Mesenchymal stem cell (in vitro differentiated cells and primary cell): ENCODE data around the gene BAIAP3.
"Not testable (repeated sequence)": the region's sequence is repeated elsewhere in the genome, so short reads cannot be mapped to it uniquely, and the experiment has no call there.

Experiments used
- DNase-seq: peaks from one replicate; pipeline ENCODE4 v3.0.0-alpha.2; 2013
- H2AFZ ChIP-seq: one replicate; pipeline ENCODE4 v1.6.1; 2013; ENCODE audit warnings: low read depth, mild to moderate bottlenecking, control low read depth, inconsistent platforms, low read length, moderate library complexity
- H2AK5ac ChIP-seq: 2 replicates; pipeline ENCODE4 v1.6.1; 2013; ENCODE audit warnings: low read length, moderate library complexity, mild to moderate bottlenecking, inconsistent platforms; ENCODE audit not compliant: severe bottlenecking
- H2BK120ac ChIP-seq: one replicate; pipeline ENCODE4 v1.6.1; 2013; ENCODE audit warnings: low read depth, mild to moderate bottlenecking, inconsistent platforms, low read length, moderate library complexity
- H2BK12ac ChIP-seq, 2 experiments: one replicate each; pipeline ENCODE4 v1.6.1; 2013; ENCODE audit warnings: inconsistent platforms in 2 of 2, low read length in 2 of 2, mild to moderate bottlenecking in 2 of 2, moderate library complexity in 2 of 2, control low read depth in 1 of 2
- H2BK15ac ChIP-seq: one replicate; pipeline ENCODE4 v1.6.1; 2013; ENCODE audit warnings: mild to moderate bottlenecking, low read depth, inconsistent platforms; ENCODE audit not compliant: poor library complexity, severe bottlenecking
- H2BK5ac ChIP-seq: 2 replicates; pipeline ENCODE4 v1.6.1; 2013; ENCODE audit warnings: low read depth, mild to moderate bottlenecking, low read length, control low read depth, inconsistent platforms; ENCODE audit not compliant: poor library complexity, severe bottlenecking
- H3K14ac ChIP-seq, 2 experiments: one replicate each; pipeline ENCODE4 v1.6.1; 2013; ENCODE audit warnings: inconsistent platforms in 2 of 2, low read length in 2 of 2, control low read depth in 1 of 2, mild to moderate bottlenecking in 1 of 2, moderate library complexity in 1 of 2
- H3K18ac ChIP-seq, 2 experiments: one replicate each; pipeline ENCODE4 v1.6.1; 2013; ENCODE audit warnings: inconsistent platforms in 2 of 2, low read length in 2 of 2, control low read depth in 1 of 2, low read depth in 1 of 2, mild to moderate bottlenecking in 1 of 2
- H3K23ac ChIP-seq, 2 experiments: one replicate each; pipeline ENCODE4 v1.6.1; 2013; ENCODE audit warnings: inconsistent platforms in 2 of 2, low read length in 2 of 2, mild to moderate bottlenecking in 2 of 2, moderate library complexity in 2 of 2, control low read depth in 1 of 2
- H3K27ac ChIP-seq: 2 replicates; pipeline ENCODE4 v1.5.1; 2013; ENCODE audit warnings: mild to moderate bottlenecking, moderate library complexity, low read length, control low read depth, inconsistent platforms; ENCODE audit not compliant: poor library complexity, severe bottlenecking
- H3K27me3 ChIP-seq, 2 experiments: 2 replicates each; pipeline versions ENCODE4 v1.6.1 to v1.7.0; 2013; ENCODE audit warnings: low read length in 2 of 2, mild to moderate bottlenecking in 2 of 2, moderate library complexity in 2 of 2, control low read depth in 1 of 2, inconsistent platforms in 1 of 2; ENCODE audit not compliant: control insufficient read depth in 1 of 2, insufficient read depth in 1 of 2
- H3K36me3 ChIP-seq, 2 experiments: 2 replicates each; pipeline versions ENCODE4 v1.6.1 to v1.7.0; 2013; ENCODE audit warnings: low read length in 2 of 2, control low read depth in 1 of 2, inconsistent platforms in 1 of 2, low read depth in 1 of 2, mild to moderate bottlenecking in 1 of 2; ENCODE audit not compliant: insufficient read depth in 2 of 2, control insufficient read depth in 1 of 2
- H3K4ac ChIP-seq, 2 experiments: one replicate each; pipeline ENCODE4 v1.6.1; 2013; ENCODE audit warnings: inconsistent platforms in 2 of 2, low read length in 2 of 2, mild to moderate bottlenecking in 2 of 2, moderate library complexity in 2 of 2, control low read depth in 1 of 2, low read depth in 1 of 2
- H3K4me1 ChIP-seq: 2 replicates; pipeline ENCODE4 v1.6.1; 2013; ENCODE audit warnings: low read depth, low read length, control low read depth; ENCODE audit not compliant: control insufficient read depth, insufficient read depth
- H3K4me2 ChIP-seq: 2 replicates; pipeline ENCODE4 v1.6.1; 2013; ENCODE audit warnings: low read length, mild to moderate bottlenecking, inconsistent platforms; ENCODE audit not compliant: poor library complexity, severe bottlenecking
- H3K4me3 ChIP-seq, 2 experiments: 2 replicates each; pipeline versions ENCODE4 v1.5.1 to v1.7.0; 2013; ENCODE audit warnings: low read length in 2 of 2, mild to moderate bottlenecking in 2 of 2, control low read depth in 1 of 2, low read depth in 1 of 2; ENCODE audit not compliant: insufficient read depth in 1 of 2
- H3K79me1 ChIP-seq: replicated peaks from 2 replicates; pipeline ENCODE4 v1.6.1; 2013; ENCODE audit warnings: mild to moderate bottlenecking, control low read depth, low read length, inconsistent platforms; ENCODE audit not compliant: poor library complexity, severe bottlenecking
- H3K9ac ChIP-seq: 2 replicates; pipeline ENCODE4 v1.7.0; 2013; ENCODE audit warnings: mild to moderate bottlenecking, low read length, moderate library complexity
- H3K9me3 ChIP-seq: 2 replicates; pipeline ENCODE4 v1.7.0; 2013; ENCODE audit warnings: mild to moderate bottlenecking, low read length; ENCODE audit not compliant: control insufficient read depth
- H4K8ac ChIP-seq: one replicate; pipeline ENCODE4 v1.6.1; 2013; ENCODE audit warnings: inconsistent platforms, mild to moderate bottlenecking, low read length, moderate library complexity
- H4K91ac ChIP-seq: one replicate; pipeline ENCODE4 v1.6.1; 2013; ENCODE audit warnings: mild to moderate bottlenecking, low read length, inconsistent platforms
- WGBS: methylation state at CpG from one replicate; pipeline ENCODE4 v1.1.7; 2013; ENCODE audit warnings: mixed read lengths; 5-methylcytosine and 5-hydroxymethylcytosine counted together

Gene BAIAP3

GRCh38 chr16:1326946-1327618, 6.4 kb upstream of the BAIAP3 start:
- no peak overlapping the region for H3K9ac ChIP-seq
- H3K4me3 ChIP-seq, result no peak overlapping the region
- peaks cover 32 to 52% of the 10 kb centered on the region in 2 experiments for H3K36me3 ChIP-seq
- no peak overlapping the region for H3K14ac ChIP-seq
- H3K23ac ChIP-seq, result no peak overlapping the region
- peaks cover 11% of the 10 kb centered on the region for H3K4me1 ChIP-seq
- no peak overlapping the region for H2BK120ac ChIP-seq
- no peak overlapping the region for H3K18ac ChIP-seq
- no peak overlapping the region for H2AFZ ChIP-seq
- H3K27ac ChIP-seq, result no peak overlapping the region
- H4K91ac ChIP-seq, result no peak overlapping the region
- H3K4me2 ChIP-seq, result no peak overlapping the region
- H3K79me1 ChIP-seq, result peaks cover 19% of the 10 kb centered on the region
- no peak overlapping the region for H3K4ac ChIP-seq
- peaks cover 17 to 20% of the 10 kb centered on the region in 2 experiments for H3K27me3 ChIP-seq
- no peaks in the 10 kb centered on the region for H3K9me3 ChIP-seq
- no peak overlapping the region for H2AK5ac ChIP-seq
- no peak overlapping the region for H2BK5ac ChIP-seq
- H2BK15ac ChIP-seq, result no peak overlapping the region
- H4K8ac ChIP-seq, result no peak overlapping the region
- DNase-seq, result no peak
- no peak overlapping the region for H2BK12ac ChIP-seq
- 90% methylated on average over 17 of the region's 17 CpGs for WGBS

- H3K4me3 ChIP-seq, result no peak overlapping the region
- no peak overlapping the region for H2BK15ac ChIP-seq
- H3K4me2 ChIP-seq, result no peak overlapping the region
- no peak overlapping the region for H3K14ac ChIP-seq
- no peak overlapping the region for H2BK12ac ChIP-seq
- peaks cover 19% of the 10 kb centered on the region for H3K79me1 ChIP-seq
- no peak overlapping the region for H4K91ac ChIP-seq
- H4K8ac ChIP-seq, result no peak overlapping the region
- DNase-seq, result no peak
- H3K9ac ChIP-seq, result no peak overlapping the region
- H3K27ac ChIP-seq, result no peak overlapping the region
- H2AFZ ChIP-seq, result no peak overlapping the region
- H3K23ac ChIP-seq, result no peak overlapping the region
- no peaks in the 10 kb centered on the region for H3K9me3 ChIP-seq
- H3K18ac ChIP-seq, result no peak overlapping the region
- H2BK5ac ChIP-seq, result no peak overlapping the region
- peaks cover 29 to 48% of the 10 kb centered on the region in 2 experiments for H3K36me3 ChIP-seq
- H2AK5ac ChIP-seq, result no peak overlapping the region
- H3K4ac ChIP-seq, result no peak overlapping the region
- 85% methylated on average over 5 of the region's 5 CpGs for WGBS
- peaks cover 22 to 25% of the 10 kb centered on the region in 2 experiments for H3K27me3 ChIP-seq
- peaks cover 16% of the 10 kb centered on the region for H3K4me1 ChIP-seq
- H2BK120ac ChIP-seq, result no peak overlapping the region
Observed at GRCh38 chr16:1327619-1327947, 5.9 kb upstream of the BAIAP3 start.

GRCh38 chr16:1328136-1328535, 5.3 kb upstream of the BAIAP3 start:
- H2BK120ac ChIP-seq, H3K27ac ChIP-seq, H3K9ac ChIP-seq, H2AFZ ChIP-seq, H3K4me2 ChIP-seq, H3K4me3 ChIP-seq, H4K91ac ChIP-seq, H2BK15ac ChIP-seq, H3K14ac ChIP-seq, DNase-seq, H3K23ac ChIP-seq, H3K18ac ChIP-seq, H4K8ac ChIP-seq, H2AK5ac ChIP-seq, H2BK5ac ChIP-seq, H3K4ac ChIP-seq, H3K9me3 ChIP-seq, H2BK12ac ChIP-seq: not testable (repeated sequence)
- peaks cover 19% of the 10 kb centered on the region for H3K79me1 ChIP-seq
- H3K4me1 ChIP-seq, result peaks cover 20% of the 10 kb centered on the region
- peaks cover 28 to 30% of the 10 kb centered on the region in 2 experiments for H3K27me3 ChIP-seq
- 93% methylated on average over 20 of the region's 20 CpGs for WGBS
- H3K36me3 ChIP-seq, result peaks cover 28 to 45% of the 10 kb centered on the region in 2 experiments

GRCh38 chr16:1328961-1329360, 4.5 kb upstream of the BAIAP3 start:
- not testable (repeated sequence) for H4K8ac ChIP-seq, H4K91ac ChIP-seq, H2BK5ac ChIP-seq, H3K27ac ChIP-seq, H3K18ac ChIP-seq, H2AK5ac ChIP-seq, H2BK12ac ChIP-seq, H3K9me3 ChIP-seq, H3K23ac ChIP-seq, H3K4me2 ChIP-seq, H2AFZ ChIP-seq, H3K4me3 ChIP-seq, DNase-seq, H3K9ac ChIP-seq, H3K14ac ChIP-seq, H2BK15ac ChIP-seq, H2BK120ac ChIP-seq, H3K4ac ChIP-seq
- H3K79me1 ChIP-seq, result peaks cover 12% of the 10 kb centered on the region
- 95% methylated on average over 10 of the region's 10 CpGs for WGBS
- H3K4me1 ChIP-seq, result peaks cover 27% of the 10 kb centered on the region
- peaks cover 33% of the 10 kb centered on the region in 2 experiments for H3K27me3 ChIP-seq
- H3K36me3 ChIP-seq, result peaks cover 20 to 36% of the 10 kb centered on the region in 2 experiments
